Vagina (tissue), 2 donors: ENCODE measurements around the gene PYDC1.

Source experiments
- POLR2A ChIP-seq, 2 donors: fragments of 450-650 bp; IDR thresholded peaks; one replicate each; pipeline ENCODE4 v1.6.1; 2017; ENCODE audit warnings: antibody characterized with exemption in 2 of 2, mild to moderate bottlenecking in 2 of 2, moderate library complexity in 2 of 2
- POLR2AphosphoS5 ChIP-seq, 2 donors: sonication (generic); formaldehyde crosslinking; IDR thresholded peaks; one replicate each; pipeline ENCODE4 v1.9.0; 2017; ENCODE audit warnings: antibody characterized with exemption in 2 of 2, mild to moderate bottlenecking in 2 of 2, low read depth in 1 of 2; ENCODE audit not compliant: insufficient read depth in 1 of 2
- TF ChIP-seq, protein P1 (sequence below), 3 experiments: fragments of 450-650 bp in 2 of 3; fragments of 200-600 bp in 1 of 3; sonication (generic) in 1 of 3; IDR thresholded peaks; one replicate each; pipeline ENCODE4 v1.5.1; 2017 to 2019; ENCODE audit warnings: antibody characterized with exemption in 3 of 3, mild to moderate bottlenecking in 2 of 3, moderate library complexity in 2 of 3

DNA sequence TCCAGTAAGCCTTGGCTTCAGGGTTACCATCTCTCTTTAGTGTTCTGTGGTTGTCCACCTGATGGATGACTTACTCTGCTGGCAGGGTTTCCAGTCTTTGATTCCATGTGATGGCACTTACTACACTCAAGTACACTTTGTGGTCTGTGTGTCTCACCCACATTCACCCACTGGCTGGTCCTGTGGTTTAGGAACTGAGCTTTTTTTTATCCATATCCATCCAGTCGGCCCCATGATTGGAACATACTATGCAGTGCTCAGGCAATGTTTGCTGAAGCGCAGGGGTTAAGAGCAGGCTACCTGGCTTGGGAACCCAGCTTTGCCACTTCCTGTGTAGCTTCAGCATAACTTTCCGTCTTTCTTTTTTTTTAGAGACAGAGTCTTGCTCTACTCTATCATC lies 39.8 kb downstream of the PYDC1 start:
- TF ChIP-seq, protein P1, sequence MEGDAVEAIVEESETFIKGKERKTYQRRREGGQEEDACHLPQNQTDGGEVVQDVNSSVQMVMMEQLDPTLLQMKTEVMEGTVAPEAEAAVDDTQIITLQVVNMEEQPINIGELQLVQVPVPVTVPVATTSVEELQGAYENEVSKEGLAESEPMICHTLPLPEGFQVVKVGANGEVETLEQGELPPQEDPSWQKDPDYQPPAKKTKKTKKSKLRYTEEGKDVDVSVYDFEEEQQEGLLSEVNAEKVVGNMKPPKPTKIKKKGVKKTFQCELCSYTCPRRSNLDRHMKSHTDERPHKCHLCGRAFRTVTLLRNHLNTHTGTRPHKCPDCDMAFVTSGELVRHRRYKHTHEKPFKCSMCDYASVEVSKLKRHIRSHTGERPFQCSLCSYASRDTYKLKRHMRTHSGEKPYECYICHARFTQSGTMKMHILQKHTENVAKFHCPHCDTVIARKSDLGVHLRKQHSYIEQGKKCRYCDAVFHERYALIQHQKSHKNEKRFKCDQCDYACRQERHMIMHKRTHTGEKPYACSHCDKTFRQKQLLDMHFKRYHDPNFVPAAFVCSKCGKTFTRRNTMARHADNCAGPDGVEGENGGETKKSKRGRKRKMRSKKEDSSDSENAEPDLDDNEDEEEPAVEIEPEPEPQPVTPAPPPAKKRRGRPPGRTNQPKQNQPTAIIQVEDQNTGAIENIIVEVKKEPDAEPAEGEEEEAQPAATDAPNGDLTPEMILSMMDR (IDR thresholded peaks at IDR 0.05) = no peak
- TF ChIP-seq POLR2A (IDR thresholded peaks at IDR 0.05) = no peak
- TF ChIP-seq POLR2AphosphoS5 (IDR thresholded peaks at IDR 0.05; ENCODE audit: insufficient read depth in 1 of 2, low read depth in 1 of 2) = no peak
